PC-9 (cell line): ENCODE data around the gene ARHGAP5. TPM values are rescaled to one million over a fixed set of nuclear protein-coding genes. Genes with fewer than 3 reads are reported as not detected.

ENCODE experiments used
- BruUV-seq: library from RNA; stranded (reverse); fragments of 400-500 nt; replicated peaks from 2 replicates; lab custom pipeline; 2021; lab: Mats Ljungman, UMichigan
- CTCF ChIA-PET: fragments of 300-600 bp; sonication (Branson Sonifier 250); formaldehyde crosslinking; loops from one replicate; lab custom pipeline; 2022; ENCODE audit warnings: antibody characterized with exemption; lab: Charles Lee
- POLR2A ChIA-PET: fragments of 300-600 bp; sonication (Branson Sonifier 250); formaldehyde crosslinking; loops from one replicate; lab custom pipeline; 2022; ENCODE audit warnings: antibody characterized with exemption; ENCODE audit not compliant: unreplicated experiment; lab: Charles Lee
- DNase-seq, 2 experiments: peaks; one replicate each; pipeline versions ENCODE4 v3.0.0 to v3.0.0-alpha.2; 2015 to 2022; ENCODE audit warnings: mixed read lengths in 1 of 2
- H2AFZ ChIP-seq: fragments of 200-600 bp; sonication (generic); 2 replicates; pipeline ENCODE4 v1.8.1; 2017; ENCODE audit warnings: antibody characterized with exemption
- H3F3A ChIP-seq: fragments of 200-600 bp; sonication (generic); 2 replicates; pipeline ENCODE4 v1.8.1; 2017; ENCODE audit warnings: antibody characterized with exemption, mild to moderate bottlenecking, low read depth; ENCODE audit not compliant: insufficient read depth
- H3K27ac ChIP-seq: fragments of 200-600 bp; sonication (generic); 2 replicates; pipeline ENCODE4 v1.6.1; 2016; ENCODE audit warnings: mixed run types
- H3K27me3 ChIP-seq: fragments of 200-600 bp; sonication (generic); 2 replicates; pipeline ENCODE4 v1.6.1; 2016; ENCODE audit warnings: low read depth, mixed run types; ENCODE audit not compliant: insufficient read depth
- H3K36me3 ChIP-seq: fragments of 200-600 bp; sonication (generic); 2 replicates; pipeline ENCODE4 v1.6.1; 2016; ENCODE audit warnings: low read depth, mixed run types
- H3K4me1 ChIP-seq: fragments of 200-600 bp; sonication (generic); replicated peaks from 2 replicates; pipeline ENCODE4 v1.6.1; 2016; ENCODE audit warnings: mixed run types; ENCODE audit not compliant: insufficient read depth
- H3K4me2 ChIP-seq: fragments of 200-600 bp; sonication (generic); 2 replicates; pipeline ENCODE4 v1.6.1; 2017; ENCODE audit warnings: mixed run types
- H3K4me3 ChIP-seq: fragments of 200-600 bp; sonication (generic); 2 replicates; pipeline ENCODE4 v1.6.1; 2016; ENCODE audit warnings: mixed run types
- H3K79me2 ChIP-seq: fragments of 200-600 bp; sonication (generic); 2 replicates; pipeline ENCODE4 v1.6.1; 2017; ENCODE audit warnings: low read depth, mixed run types
- H3K9me2 ChIP-seq: fragments of 200-600 bp; sonication (generic); 2 replicates; pipeline ENCODE4 v1.8.1; 2017; ENCODE audit warnings: mild to moderate bottlenecking; ENCODE audit not compliant: insufficient read depth
- H3K9me3 ChIP-seq: fragments of 200-600 bp; sonication (generic); 2 replicates; pipeline ENCODE4 v1.8.1; 2016; ENCODE audit warnings: low read depth; ENCODE audit not compliant: insufficient read depth
- H4K20me1 ChIP-seq: fragments of 200-600 bp; sonication (generic); 2 replicates; pipeline ENCODE4 v1.8.1; 2017; ENCODE audit not compliant: insufficient read depth
- CTCF ChIP-seq: fragments of 200-600 bp; sonication (generic); conservative IDR thresholded peaks from 2 replicates; pipeline ENCODE4 v1.6.1; 2017; ENCODE audit warnings: mixed run types, antibody characterized with exemption, mild to moderate bottlenecking, moderate library complexity
- EZH2 ChIP-seq: fragments of 200-600 bp; sonication (generic); IDR thresholded peaks from 2 replicates; pipeline ENCODE4 v1.8.0; 2017; ENCODE audit warnings: antibody characterized with exemption, low read depth
- intact Hi-C: fragments of 100-400 bp; cut with micrococcal nuclease; formaldehyde crosslinking; loops from one replicate; pipeline ENCODE4 v1.10.0; 2022; ENCODE audit not compliant: unreplicated experiment
- total RNA-seq: library from RNA; stranded (reverse); gene quantifications from 2 replicates; pipeline ENCODE4 v1.2.3, GENCODE V29; 2021

ARHGAP5 gene
- total RNA-seq, 1 experiment from 2014 or later = 58.6 TPM

- CTCF ChIA-PET = no interaction called here
- intact Hi-C loops = no loop called here
- Histone ChIP-seq H3K4me2 (no peak overlapping the region), H3K27me3 (no peaks in the 10 kb centered on the region), H3K36me3 (no peaks in the 10 kb centered on the region), H3K79me2 (peaks cover 98% of the 10 kb centered on the region), H3K4me3 (no peak overlapping the region), H3K9me2 (no peaks in the 10 kb centered on the region), H3K4me1 (no peaks in the 10 kb centered on the region), H3K9me3 (no peaks in the 10 kb centered on the region), H2AFZ (no peak overlapping the region), H4K20me1 (peaks cover 15% of the 10 kb centered on the region; the same call in 1 of the 2 replicates), H3K27ac (no peak overlapping the region), H3F3A (no peaks in the 10 kb centered on the region)
- POLR2A ChIA-PET = no interaction called here
- DNase-seq = no peak
- no TSS peak for BruUV-seq
- TF ChIP-seq CTCF (no peak), EZH2 (no peak)
Observed at GRCh38 chr14:32102968-32103367, 25.9 kb downstream of the ARHGAP5 start.

- intact Hi-C loops = no loop called here
- Histone ChIP-seq H3K4me1 (no peaks in the 10 kb centered on the region), H3K9me3 (no peaks in the 10 kb centered on the region), H4K20me1 (peaks cover 15% of the 10 kb centered on the region; the same call in 1 of the 2 replicates), H2AFZ (no peak overlapping the region), H3K4me2 (no peak overlapping the region), H3K36me3 (no peaks in the 10 kb centered on the region), H3K4me3 (no peak overlapping the region), H3K27me3 (no peaks in the 10 kb centered on the region), H3K9me2 (no peaks in the 10 kb centered on the region), H3F3A (no peaks in the 10 kb centered on the region), H3K27ac (no peak overlapping the region), H3K79me2 (peaks cover 98% of the 10 kb centered on the region)
- TF ChIP-seq CTCF (no peak), EZH2 (no peak)
- POLR2A ChIA-PET = no interaction called here
- no TSS peak for BruUV-seq
- CTCF ChIA-PET = no interaction called here
- DNase-seq = no peak
Observed at GRCh38 chr14:32104308-32104707, 27.2 kb downstream of the ARHGAP5 start.

- TF ChIP-seq EZH2 (no peak), CTCF (no peak)
- H3K4me1 ChIP-seq = no peaks in the 10 kb centered on the region
- H3K4me2 ChIP-seq = no peak overlapping the region
- no peaks in the 10 kb centered on the region for H3K27me3 ChIP-seq
- CTCF ChIA-PET = no interaction called here
- POLR2A ChIA-PET = no interaction called here
- H3K9me3 ChIP-seq = no peaks in the 10 kb centered on the region
- no peak for DNase-seq
- intact Hi-C loops = no loop called here
- H3K4me3 ChIP-seq = no peak overlapping the region
- peaks cover 15% of the 10 kb centered on the region; the same call in 1 of the 2 replicates for H4K20me1 ChIP-seq
- H2AFZ ChIP-seq = no peak overlapping the region
- H3F3A ChIP-seq = no peaks in the 10 kb centered on the region
- H3K9me2 ChIP-seq = no peaks in the 10 kb centered on the region
- BruUV-seq = no TSS peak
- H3K79me2 ChIP-seq = peaks cover 97% of the 10 kb centered on the region
- no peaks in the 10 kb centered on the region for H3K36me3 ChIP-seq
- no peak overlapping the region for H3K27ac ChIP-seq
Observed at GRCh38 chr14:32104803-32105202, 27.7 kb downstream of the ARHGAP5 start.
